GM21360 (cell line): ENCODE data around the gene SNX33.
"Not testable (repeated sequence)": the region's sequence is repeated elsewhere in the genome, so short reads cannot be mapped to it uniquely, and the experiment has no call there.

Experiments
- ATAC-seq: cut with Tn5 transposase; IDR thresholded peaks from one replicate; pipeline ENCODE4 v1.9.1; 2021; ENCODE audit warnings: mild to moderate bottlenecking, moderate library complexity; ENCODE audit not compliant: unreplicated experiment

Gene SNX33

DNA sequence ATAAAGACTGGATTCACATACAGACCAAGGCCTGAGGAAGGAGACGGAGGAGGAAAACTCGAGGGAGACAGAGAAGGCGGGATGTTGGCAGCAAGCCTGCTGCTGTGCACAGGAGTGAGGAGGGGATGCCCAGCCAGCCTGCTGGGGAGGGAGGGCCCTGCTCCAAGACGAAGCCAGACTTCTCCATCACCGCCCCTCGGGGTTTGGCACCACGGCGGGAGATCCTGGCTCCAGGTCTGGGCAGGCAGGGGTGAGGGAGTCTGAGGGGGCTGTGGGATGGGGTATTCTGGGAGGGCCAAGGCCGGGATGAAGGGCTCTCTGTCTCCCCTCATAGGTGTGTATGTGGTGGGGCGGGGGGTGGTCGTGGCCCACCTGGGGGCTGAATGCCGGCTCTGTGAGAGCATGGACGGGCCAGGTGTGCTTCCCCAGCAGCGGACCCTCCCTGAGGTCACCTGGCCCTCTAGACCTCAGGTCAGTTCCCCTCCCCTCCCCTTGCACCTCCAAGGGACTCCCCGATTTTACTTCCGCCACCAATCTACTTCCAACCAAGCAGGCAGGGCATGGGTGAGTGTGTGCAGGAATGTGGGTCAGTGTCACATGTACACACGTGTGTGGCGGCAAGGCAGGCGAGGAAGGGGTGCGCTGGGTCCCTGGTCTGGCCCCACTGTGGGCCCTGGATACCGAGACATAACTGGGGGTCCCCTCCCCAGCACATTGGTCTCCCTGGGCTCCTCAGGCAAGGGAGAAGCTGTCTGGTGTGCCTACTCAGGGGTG lies 50.4 kb downstream of the SNX33 start:
- ATAC-seq, result not testable (repeated sequence)

DNA sequence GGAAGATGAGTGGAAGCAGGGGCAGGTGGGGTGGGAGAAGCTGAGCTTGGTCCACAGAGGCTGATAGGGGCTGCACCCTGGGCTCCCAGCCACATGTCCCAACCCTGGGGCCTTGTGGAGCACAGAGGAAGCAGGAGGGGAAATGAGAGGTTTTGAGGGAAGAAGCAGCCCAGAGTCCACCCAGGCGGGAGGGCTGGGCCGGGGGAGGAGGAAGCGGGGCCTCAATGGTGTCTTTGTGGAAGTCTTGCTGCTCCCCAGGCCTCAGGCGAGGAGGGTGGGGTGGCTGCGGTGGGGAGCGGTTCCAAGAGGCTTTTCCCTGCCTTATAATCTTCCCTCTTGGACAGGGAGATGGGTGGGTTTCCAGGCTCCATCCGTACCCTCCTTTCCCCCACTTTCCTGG lies 51.8 kb downstream of the SNX33 start:
- not testable (repeated sequence) for ATAC-seq

DNA sequence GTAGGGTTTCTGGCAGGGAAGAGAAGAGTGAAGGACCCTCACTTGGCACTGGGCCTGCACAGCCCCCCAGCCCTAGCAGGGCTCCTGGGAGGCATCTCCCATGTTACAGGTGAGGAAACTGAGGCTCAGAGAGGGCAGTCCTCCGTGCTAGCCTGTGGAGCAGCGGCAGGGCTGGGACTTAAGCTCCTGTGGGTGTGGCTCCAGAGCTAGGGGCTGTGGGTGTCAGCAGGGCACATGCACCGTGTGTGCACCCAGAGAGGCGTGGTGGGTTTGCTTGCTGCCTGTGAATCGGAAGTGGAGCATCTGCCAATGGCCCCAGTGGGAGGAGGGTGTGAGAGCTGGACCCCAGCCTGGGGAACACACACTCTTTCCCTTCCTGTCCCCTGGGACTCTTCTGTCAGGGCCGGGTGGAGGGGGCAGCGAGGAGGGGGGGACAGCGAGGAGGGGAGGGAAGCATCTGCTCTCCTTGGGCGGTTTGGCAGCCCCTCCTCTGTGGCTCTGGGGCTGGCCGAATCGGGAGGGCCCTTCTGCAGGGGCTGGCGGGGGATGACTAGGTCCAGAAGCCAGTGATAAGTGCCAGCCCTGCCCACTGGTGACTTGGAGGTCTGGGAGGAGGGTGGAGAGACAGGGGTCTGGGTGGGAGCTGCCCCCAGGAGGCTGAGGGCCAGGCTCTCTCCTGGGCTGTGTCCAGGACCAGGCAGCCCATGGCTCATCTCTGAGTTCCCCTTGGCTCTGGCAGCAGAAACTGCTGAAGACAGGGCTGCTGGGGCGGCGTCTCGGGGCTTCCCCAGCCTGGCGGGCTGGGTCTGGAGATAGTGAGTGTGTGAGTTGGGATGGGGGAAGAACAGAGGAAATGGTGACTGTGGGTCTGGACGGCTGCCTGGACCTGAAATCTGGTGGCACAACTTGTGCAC lies 52.5 kb downstream of the SNX33 start:
- ATAC-seq, result peak; percentile 42

DNA sequence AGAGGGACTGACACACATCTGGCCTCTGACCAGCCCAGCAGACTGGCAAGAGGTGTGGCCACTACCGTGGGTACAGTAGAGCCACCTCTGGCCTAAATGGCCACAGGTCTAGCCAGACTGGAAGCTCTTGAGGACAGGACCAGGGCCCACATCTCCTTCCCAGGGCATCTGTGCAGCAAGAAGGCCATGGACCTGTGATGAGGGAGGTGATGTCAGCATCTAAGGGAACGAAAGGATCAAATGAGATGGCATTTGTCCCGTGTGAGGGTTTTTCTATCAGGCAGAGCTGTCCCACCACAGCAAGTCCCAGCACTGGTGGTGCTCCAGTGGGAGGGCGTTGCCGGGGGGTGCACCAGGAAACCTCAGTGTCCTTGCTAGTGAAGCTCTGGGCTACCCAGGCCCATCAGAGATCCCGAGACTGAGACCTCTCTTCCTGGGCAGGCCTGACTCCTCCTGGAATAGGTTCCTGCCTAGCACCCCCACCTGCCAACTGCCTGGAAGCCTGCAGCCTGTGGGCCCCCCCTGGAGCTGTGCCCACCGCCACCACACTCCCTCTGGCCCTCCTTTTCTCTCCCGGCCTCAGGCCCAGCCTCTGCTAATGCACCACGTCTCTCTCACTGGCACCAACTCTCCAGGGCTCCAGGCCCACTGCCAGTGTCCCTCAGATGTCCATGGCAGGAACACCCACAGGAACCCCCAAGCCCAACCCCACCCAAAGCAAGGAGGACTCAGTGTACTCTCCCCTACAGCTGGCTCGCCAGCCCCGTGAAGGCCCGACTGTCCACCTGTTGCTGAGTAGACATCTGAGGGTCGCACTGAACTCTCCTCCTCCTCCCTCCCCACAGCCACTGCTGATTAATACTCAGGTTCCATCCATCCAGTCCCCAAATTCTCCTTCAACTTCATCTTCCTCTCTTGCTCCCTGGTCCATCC lies 53.6 kb downstream of the SNX33 start:
- ATAC-seq, result not testable (repeated sequence)

DNA sequence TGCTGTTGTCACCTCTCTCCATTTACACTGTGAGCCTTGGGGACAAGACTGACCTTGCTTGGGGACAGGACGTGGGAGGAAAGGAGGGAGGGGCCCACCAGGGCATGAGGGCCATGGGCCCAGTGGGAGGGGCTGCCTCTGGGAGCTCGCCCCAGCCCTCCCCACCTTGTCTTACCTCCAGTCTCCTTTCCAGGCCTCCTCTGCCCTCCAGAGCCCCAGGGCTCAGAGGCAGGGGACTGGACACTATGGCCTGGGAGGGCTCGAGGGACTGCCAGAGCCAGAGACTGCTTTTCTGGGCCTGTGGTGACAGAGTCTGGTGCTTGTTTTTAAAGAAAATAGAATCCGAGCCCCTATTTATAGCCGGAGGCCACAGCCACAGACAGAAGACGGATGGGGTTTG lies 54.7 kb downstream of the SNX33 start:
- ATAC-seq, result no peak

- ATAC-seq, result not testable (repeated sequence)
Measured at GRCh38 chr15:75703440-75704262, 55.9 kb downstream of the SNX33 start.

GRCh38 chr15:75704263-75704615 lies 56.5 kb downstream of the SNX33 start:
- no peak for ATAC-seq

DNA sequence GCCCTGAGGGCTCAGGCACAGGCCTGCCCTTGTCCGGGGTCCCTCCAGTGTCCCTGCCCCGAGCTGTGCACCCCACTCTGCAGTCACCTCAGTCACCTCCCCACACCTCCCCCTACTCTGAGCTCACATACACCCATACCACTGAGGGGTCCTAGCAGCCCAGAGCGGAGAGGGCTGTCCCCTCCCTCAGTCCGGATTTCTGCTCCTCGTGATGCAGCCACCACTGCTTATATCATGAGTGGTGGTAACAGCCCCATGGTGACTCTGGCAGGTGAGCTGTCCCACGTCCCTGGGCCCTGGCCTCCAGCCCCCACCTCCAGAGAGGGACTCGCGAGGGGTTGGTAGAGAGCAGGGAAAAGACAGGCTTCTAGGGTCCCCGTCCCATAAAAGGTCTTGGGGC lies 56.9 kb downstream of the SNX33 start:
- ATAC-seq, result no peak

DNA sequence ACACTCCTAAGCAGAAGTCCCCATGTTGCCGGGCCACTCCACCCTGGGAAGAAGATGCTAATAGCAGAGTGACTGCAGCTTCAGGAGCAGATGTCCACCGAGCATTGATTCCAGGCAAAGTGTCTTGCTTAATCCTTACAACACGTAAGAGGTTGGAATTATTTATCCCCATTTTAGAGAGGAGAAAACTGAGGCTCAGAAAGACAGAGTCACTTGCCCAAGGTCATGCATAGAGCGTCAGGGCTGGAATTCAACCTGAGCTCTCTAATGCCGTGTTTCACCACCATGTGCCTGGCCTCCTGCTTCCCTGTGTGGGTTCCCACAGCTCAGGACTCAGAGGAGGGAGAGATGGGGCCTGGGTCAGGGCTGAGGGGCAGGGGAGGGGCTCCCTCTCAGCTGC lies 57.7 kb downstream of the SNX33 start:
- not testable (repeated sequence) for ATAC-seq

- no peak for ATAC-seq
Measured at GRCh38 chr15:75705854-75706681, 58.4 kb downstream of the SNX33 start.

- no peak for ATAC-seq
Measured at GRCh38 chr15:75706682-75706954, 58.9 kb downstream of the SNX33 start.

DNA sequence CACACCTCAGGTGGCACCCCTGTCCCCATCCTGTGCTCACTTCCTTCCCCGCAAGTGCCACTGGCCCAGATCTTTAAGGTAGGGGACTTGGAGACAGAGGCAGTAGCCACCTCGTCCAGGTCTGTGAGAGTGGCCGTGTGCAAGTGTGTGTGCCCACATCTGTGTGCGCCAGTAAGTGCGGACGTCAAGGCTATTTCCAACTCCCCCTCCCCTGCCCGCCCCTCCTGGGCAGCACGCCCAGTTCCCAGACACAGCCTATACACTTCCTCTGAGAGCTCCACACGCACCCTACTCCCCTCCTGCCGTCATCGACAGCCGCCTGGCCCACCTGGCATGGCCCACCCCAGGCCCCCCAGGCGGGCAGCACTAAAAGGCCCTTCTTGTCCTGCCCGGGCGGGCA lies 61.7 kb downstream of the SNX33 start:
- not testable (repeated sequence) for ATAC-seq

GRCh38 chr15:75710874-75711273 lies 63.2 kb downstream of the SNX33 start:
- ATAC-seq, result not testable (repeated sequence)

DNA sequence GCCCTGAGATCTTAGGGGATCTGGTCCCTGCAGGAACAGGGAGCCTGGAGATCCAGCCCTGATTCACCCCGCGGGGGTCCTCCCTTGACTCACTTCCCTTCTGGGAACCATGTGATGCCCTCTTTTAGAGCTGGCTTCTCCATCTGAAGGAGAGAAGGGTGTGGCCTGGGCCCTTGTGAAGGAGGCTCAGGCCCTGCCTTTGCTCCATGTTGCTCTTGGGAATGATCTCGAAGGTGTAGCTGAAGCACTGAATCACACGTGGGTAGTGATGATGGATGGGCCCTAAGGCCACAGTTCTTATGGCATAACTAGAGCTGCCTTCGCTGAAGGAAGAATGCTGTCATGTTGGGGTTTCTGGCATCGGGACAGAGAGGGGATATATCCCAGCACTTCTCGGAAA lies 63.8 kb downstream of the SNX33 start:
- not testable (repeated sequence) for ATAC-seq
